ENCODE results near the gene SYNGR1. TPM values are rescaled to one million over a fixed set of nuclear protein-coding genes. Genes with fewer than 3 reads are reported as not detected.
"Not testable (repeated sequence)": the region's sequence is repeated elsewhere in the genome, so short reads cannot be mapped to it uniquely, and the experiment has no call there.

SYNGR1 gene
- total RNA-seq, 4 donors from 2014 or later, result 3.9 to 22.0 (median 6.8) TPM

DNA sequence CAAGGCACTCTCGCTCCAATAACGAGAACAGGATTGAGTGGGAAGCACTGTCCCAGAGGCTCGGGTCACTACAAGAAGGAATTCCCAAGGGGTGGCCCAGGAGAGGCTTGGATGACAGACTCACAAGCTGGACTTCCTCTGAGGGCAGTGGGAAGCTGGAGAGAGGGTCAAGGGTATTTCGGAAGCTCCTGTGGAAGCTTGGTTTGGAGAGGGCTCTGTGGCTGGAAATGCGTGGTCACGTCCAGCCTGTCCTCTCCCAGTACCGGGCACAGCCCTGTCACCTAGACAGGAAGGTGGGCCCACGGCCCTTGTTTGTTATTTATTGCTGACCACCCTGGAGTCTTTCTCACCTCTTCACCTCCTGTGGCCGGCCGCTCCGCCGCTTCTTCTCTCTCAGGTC, 5.3 kb downstream of the SYNGR1 start:
- no peak for DNase-seq
- Histone ChIP-seq H3K27me3 (no peaks in the 10 kb centered on the region), H3K4me1 (peaks cover 7 to 17% of the 10 kb centered on the region in 2 donors), H3K36me3 (no peaks in the 10 kb centered on the region), H3K9me3 (no peaks in the 10 kb centered on the region), H3K4me3 (replicated peaks in 1 of 3) (no peak overlapping the region), H3K27ac (no peak overlapping the region)
- 83 to 87% methylated on average over 12 of the region's 12 CpGs for WGBS, 2 donors
- intact Hi-C loops (cut with DNase I), result no loop called here
- TF ChIP-seq, protein P1, sequence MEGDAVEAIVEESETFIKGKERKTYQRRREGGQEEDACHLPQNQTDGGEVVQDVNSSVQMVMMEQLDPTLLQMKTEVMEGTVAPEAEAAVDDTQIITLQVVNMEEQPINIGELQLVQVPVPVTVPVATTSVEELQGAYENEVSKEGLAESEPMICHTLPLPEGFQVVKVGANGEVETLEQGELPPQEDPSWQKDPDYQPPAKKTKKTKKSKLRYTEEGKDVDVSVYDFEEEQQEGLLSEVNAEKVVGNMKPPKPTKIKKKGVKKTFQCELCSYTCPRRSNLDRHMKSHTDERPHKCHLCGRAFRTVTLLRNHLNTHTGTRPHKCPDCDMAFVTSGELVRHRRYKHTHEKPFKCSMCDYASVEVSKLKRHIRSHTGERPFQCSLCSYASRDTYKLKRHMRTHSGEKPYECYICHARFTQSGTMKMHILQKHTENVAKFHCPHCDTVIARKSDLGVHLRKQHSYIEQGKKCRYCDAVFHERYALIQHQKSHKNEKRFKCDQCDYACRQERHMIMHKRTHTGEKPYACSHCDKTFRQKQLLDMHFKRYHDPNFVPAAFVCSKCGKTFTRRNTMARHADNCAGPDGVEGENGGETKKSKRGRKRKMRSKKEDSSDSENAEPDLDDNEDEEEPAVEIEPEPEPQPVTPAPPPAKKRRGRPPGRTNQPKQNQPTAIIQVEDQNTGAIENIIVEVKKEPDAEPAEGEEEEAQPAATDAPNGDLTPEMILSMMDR (IDR thresholded peaks at IDR 0.05), result no peak
- TF ChIP-seq POLR2A (IDR thresholded peaks at IDR 0.05), result no peak

DNA sequence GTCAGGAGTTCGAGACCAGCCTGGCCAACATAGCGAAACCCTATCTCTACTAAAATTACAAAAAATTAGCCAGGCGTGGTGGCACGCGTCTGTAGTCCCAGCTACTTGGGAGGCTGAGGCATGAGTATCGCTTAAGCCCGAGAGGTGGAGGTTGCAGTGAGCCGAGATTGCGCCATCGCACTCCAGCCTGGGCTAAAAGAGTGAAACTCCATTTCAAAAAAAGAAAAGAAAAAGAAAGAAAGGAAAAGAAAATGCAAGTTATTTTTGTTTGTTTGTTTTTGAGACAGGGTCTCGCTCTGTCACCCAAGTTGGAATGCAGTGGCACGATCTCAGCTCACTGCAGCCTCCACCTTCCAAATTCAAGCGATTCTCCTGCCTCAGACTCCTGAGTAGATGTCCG, 6.0 kb downstream of the SYNGR1 start:
- H3K9me3 ChIP-seq; DNase-seq; intact Hi-C loops (cut with DNase I); H3K27me3 ChIP-seq; H3K4me3 ChIP-seq (replicated peaks in 1 of 3); H3K27ac ChIP-seq; H3K36me3 ChIP-seq: not testable (repeated sequence)
- peaks cover 3 to 16% of the 10 kb centered on the region in 2 donors for H3K4me1 ChIP-seq
- WGBS, 2 donors, result 94 to 98% methylated on average over 14 of the region's 14 CpGs

DNA sequence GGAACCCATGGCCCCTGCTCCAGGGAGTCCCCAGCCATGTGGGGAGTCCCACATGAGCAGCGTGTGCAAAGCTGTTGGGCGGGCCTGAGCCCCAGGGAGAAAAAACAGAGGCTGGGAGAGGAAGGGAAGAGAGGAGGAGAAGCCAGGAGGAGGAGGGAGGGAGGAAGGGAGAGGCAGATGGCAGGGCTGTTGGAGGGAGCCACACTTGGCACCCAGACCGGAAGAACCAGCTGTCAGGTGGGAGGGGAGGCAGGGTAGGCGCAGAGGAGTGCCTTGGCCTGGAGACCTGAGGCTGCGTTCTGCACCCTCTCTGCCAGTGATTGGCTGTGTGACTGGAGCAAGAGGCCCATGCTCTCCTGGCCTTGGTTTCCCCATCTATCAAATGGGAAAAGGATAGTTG, 6.7 kb downstream of the SYNGR1 start:
- DNase-seq, result no peak
- intact Hi-C loops (cut with DNase I), result no loop called here
- H3K4me3 ChIP-seq (replicated peaks in 1 of 3), result no peak overlapping the region

DNA sequence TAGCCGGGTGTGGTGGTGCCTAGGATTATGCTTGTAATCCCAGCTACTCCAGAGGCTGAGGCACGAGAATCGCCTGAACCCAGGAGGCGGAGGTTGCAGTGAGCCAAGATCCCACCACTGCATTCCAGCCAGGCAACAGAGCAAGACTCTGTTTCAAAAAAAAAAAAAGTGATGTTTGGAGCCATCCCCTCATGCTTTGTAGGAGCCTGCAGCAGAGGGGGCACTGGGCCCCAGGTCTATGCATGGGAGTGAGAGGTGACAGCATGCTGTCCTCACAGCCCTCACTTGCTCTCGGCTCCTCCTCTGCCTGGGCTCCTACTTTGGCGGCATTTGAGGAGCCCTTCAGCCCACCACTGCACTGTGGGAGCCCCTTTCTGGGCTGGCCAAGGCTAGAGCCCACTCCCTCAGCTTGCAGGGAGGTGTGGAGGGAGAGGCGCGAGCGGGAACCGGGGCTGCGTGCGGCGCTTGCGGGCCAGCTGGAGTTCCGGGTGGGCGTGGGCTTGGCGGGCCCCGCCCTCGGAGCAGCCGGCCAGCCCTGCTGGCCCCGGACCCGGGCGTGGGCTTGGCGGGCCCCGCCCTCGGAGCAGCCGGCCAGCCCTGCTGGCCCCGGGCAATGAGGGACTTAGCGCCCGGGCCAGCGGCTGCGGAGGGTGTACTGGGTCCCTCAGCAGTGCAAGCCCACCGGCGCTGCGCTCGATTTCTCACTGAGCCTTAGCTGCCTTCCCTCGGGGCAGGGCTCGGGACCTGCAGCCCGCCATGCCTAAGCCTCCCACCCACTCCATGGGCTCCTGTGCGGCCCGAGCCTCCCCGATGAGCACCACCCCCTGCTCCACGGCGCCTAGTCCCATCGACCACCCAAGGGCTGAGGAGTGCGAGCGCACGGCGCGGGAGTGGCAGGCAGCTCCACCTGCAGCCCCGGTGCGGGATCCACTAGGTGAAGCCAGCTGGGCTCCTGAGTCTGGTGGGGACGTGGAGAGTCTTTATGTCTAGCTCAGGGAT, 7.6 kb downstream of the SYNGR1 start:
- H3K9me3 ChIP-seq; H3K27me3 ChIP-seq; DNase-seq; H3K27ac ChIP-seq; H3K36me3 ChIP-seq; H3K4me1 ChIP-seq; intact Hi-C loops (cut with DNase I); H3K4me3 ChIP-seq (replicated peaks in 1 of 3): not testable (repeated sequence)
- WGBS, 2 donors, result 79 to 88% methylated on average over 7 to 11 of the region's 53 CpGs

More for the DNA sequence above, 6.7 kb downstream of the SYNGR1 start:
- H3K36me3 ChIP-seq, result no peaks in the 10 kb centered on the region
- no peak overlapping the region for H3K27ac ChIP-seq
- 82 to 92% methylated on average over 5 of the region's 5 CpGs for WGBS, 2 donors
- no peaks in the 10 kb centered on the region for H3K27me3 ChIP-seq
- no peaks in the 10 kb centered on the region for H3K9me3 ChIP-seq
- H3K4me1 ChIP-seq, result peaks cover 0 to 13% of the 10 kb centered on the region in 2 donors
- TF ChIP-seq, protein P1 (IDR thresholded peaks at IDR 0.05), result no peak
- no peak for TF ChIP-seq POLR2A (IDR thresholded peaks at IDR 0.05)

DNA sequence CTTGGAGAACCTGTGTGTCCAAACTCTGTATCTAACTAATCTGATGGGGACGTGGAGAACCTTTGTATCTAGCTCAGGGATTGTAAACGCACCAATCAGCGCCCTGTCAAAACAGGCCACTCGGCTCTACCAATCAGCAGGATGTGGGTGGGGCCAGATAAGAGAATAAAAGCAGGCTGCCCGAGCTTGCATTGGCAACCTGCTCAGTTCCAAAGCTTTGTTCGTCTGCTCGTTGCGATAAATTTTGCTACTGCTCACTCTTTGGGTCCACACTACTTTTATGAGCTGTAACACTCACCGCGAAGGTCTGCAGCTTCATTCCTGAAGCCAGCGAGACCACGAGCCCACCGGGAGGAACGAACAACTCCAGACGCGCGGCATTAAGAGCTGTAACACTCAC, 8.4 kb downstream of the SYNGR1 start:
- H3K27me3 ChIP-seq; intact Hi-C loops (cut with DNase I); H3K4me1 ChIP-seq; H3K36me3 ChIP-seq; H3K9me3 ChIP-seq; H3K27ac ChIP-seq; DNase-seq; H3K4me3 ChIP-seq (replicated peaks in 1 of 3): not testable (repeated sequence)
- 84 to 93% methylated on average over 11 to 17 of the region's 17 CpGs for WGBS, 2 donors

DNA sequence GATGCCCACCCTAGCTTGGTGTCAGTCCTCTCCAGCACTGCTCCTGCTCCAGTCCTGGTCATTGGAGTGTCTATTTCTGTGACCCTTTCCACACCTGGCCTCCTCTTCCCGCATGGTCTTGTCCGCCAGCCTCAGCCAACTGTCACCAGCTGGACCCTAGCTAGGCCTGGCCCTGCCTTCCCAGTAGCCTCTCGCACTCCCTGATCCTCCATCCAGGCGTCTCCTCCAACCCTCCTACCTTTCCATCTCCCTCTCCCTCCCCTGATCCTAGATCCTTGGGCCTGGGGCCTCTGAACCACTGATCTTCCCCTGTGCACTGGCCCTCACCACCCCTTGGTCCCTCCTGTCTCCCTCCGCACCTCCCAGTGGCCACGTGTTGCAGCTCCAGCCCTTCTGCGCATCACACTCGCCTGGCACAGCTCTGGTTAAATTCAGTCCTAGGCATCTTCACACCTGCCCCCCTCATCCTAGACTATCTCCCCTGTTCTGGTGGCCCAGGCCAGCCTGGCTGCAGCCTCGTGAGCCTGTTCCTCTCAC, 9.9 kb downstream of the SYNGR1 start:
- H3K36me3 ChIP-seq, result no peaks in the 10 kb centered on the region
- H3K27ac ChIP-seq, result no peak overlapping the region
- no peak overlapping the region for H3K4me3 ChIP-seq (replicated peaks in 1 of 3)
- no peak for DNase-seq
- H3K9me3 ChIP-seq, result no peaks in the 10 kb centered on the region
- H3K27me3 ChIP-seq, result no peaks in the 10 kb centered on the region
- intact Hi-C loops (cut with DNase I), result no loop called here
- H3K4me1 ChIP-seq, result peaks cover 0 to 5% of the 10 kb centered on the region in 2 donors
- TF ChIP-seq, protein P1 (IDR thresholded peaks at IDR 0.05), result no peak
- no peak for TF ChIP-seq POLR2A (IDR thresholded peaks at IDR 0.05)
- WGBS, 2 donors, result 81 to 92% methylated on average over 9 of the region's 9 CpGs

Measured in thyroid gland (tissue), 4 donors.